ENCODE results near the gene HMOX1.

Gene HMOX1

GRCh38 chr22:35337932-35338331, 43.0 kb upstream of the HMOX1 start:
- Histone ChIP-seq H3F3A (ENCODE audit: insufficient read depth) (no peaks in the 10 kb centered on the region), H3K9me2 (replicated peaks; ENCODE audit: insufficient read depth, low read length) (no peaks in the 10 kb centered on the region), H3K79me2 (ENCODE audit: insufficient read depth, low read length) (no peaks in the 10 kb centered on the region), H3K4me2 (ENCODE audit: low read depth, low read length, poor library complexity, severe bottlenecking) (no peak overlapping the region), H3K4me3 (ENCODE audit: insufficient read depth, low read length, poor library complexity, severe bottlenecking) (no peak overlapping the region), H2AFZ (ENCODE audit: low read depth, low read length, severe bottlenecking) (no peak overlapping the region), H3K36me3 (ENCODE audit: low read length) (no peaks in the 10 kb centered on the region), H3K9ac (ENCODE audit: low read length) (no peak overlapping the region), H3K9me3 (ENCODE audit: insufficient read depth, low read length) (no peaks in the 10 kb centered on the region), H3K27me3 (ENCODE audit: low read length) (no peaks in the 10 kb centered on the region), H3K27ac (ENCODE audit: low read depth, low read length) (no peak overlapping the region), H4K20me1 (ENCODE audit: low read depth, low read length) (no peaks in the 10 kb centered on the region)
- no peak for TF ChIP-seq CTCF (IDR thresholded peaks at IDR 0.05; ENCODE audit: insufficient read depth, low read length, poor library complexity, severe bottlenecking)

GRCh38 chr22:35341090-35341874, 39.6 kb upstream of the HMOX1 start:
- no peaks in the 10 kb centered on the region for H3K36me3 ChIP-seq (ENCODE audit: low read length)
- TF ChIP-seq CTCF (IDR thresholded peaks at IDR 0.05; ENCODE audit: insufficient read depth, low read length, poor library complexity, severe bottlenecking) (no peak), EZH2phosphoT487 (conservative IDR thresholded peaks at IDR 0.05; ENCODE audit: low read length) (no peak)
- H3K27me3 ChIP-seq (ENCODE audit: low read length): no peaks in the 10 kb centered on the region

GRCh38 chr22:35342390-35342789, 38.5 kb upstream of the HMOX1 start:
- no peaks in the 10 kb centered on the region for H3K36me3 ChIP-seq (ENCODE audit: low read length)
- H3K27me3 ChIP-seq (ENCODE audit: low read length): no peaks in the 10 kb centered on the region
- no peak overlapping the region for H3K27ac ChIP-seq (ENCODE audit: low read depth, low read length)
- no peaks in the 10 kb centered on the region for H3K79me2 ChIP-seq (ENCODE audit: insufficient read depth, low read length)
- peaks cover 3% of the 10 kb centered on the region; the same call in 1 of the 2 replicates for H3K9me3 ChIP-seq (ENCODE audit: insufficient read depth, low read length)
- H3K9ac ChIP-seq (ENCODE audit: low read length): no peak overlapping the region
- H3K9me2 ChIP-seq (replicated peaks; ENCODE audit: insufficient read depth, low read length): no peaks in the 10 kb centered on the region
- TF ChIP-seq EZH2phosphoT487 (conservative IDR thresholded peaks at IDR 0.05; ENCODE audit: low read length) (no peak), CTCF (IDR thresholded peaks at IDR 0.05; ENCODE audit: insufficient read depth, low read length, poor library complexity, severe bottlenecking) (no peak)
- no peaks in the 10 kb centered on the region for H3F3A ChIP-seq (ENCODE audit: insufficient read depth)
- no peaks in the 10 kb centered on the region for H4K20me1 ChIP-seq (ENCODE audit: low read depth, low read length)
- no peak overlapping the region for H2AFZ ChIP-seq (ENCODE audit: low read depth, low read length, severe bottlenecking)
- no peak overlapping the region for H3K4me2 ChIP-seq (ENCODE audit: low read depth, low read length, poor library complexity, severe bottlenecking)
- H3K4me3 ChIP-seq (ENCODE audit: insufficient read depth, low read length, poor library complexity, severe bottlenecking): no peak overlapping the region

More at GRCh38 chr22:35341090-35341874, 39.6 kb upstream of the HMOX1 start:
- Histone ChIP-seq H3K27ac (ENCODE audit: low read depth, low read length) (no peak overlapping the region), H3K4me3 (ENCODE audit: insufficient read depth, low read length, poor library complexity, severe bottlenecking) (no peak overlapping the region), H3K79me2 (ENCODE audit: insufficient read depth, low read length) (no peaks in the 10 kb centered on the region), H3K4me2 (ENCODE audit: low read depth, low read length, poor library complexity, severe bottlenecking) (no peak overlapping the region), H3K9ac (ENCODE audit: low read length) (no peak overlapping the region), H3K9me3 (ENCODE audit: insufficient read depth, low read length) (peaks cover 3% of the 10 kb centered on the region; the same call in 1 of the 2 replicates), H3K9me2 (replicated peaks; ENCODE audit: insufficient read depth, low read length) (no peaks in the 10 kb centered on the region), H3F3A (ENCODE audit: insufficient read depth) (no peaks in the 10 kb centered on the region), H2AFZ (ENCODE audit: low read depth, low read length, severe bottlenecking) (no peak overlapping the region), H4K20me1 (ENCODE audit: low read depth, low read length) (no peaks in the 10 kb centered on the region)
